SK-N-SH treated with all-trans-retinoic acid at 6 μM for 48 hours (cell line): ENCODE results near the gene MAML3.

ENCODE experiments used
- ATAC-seq: fragments of 200-7000 bp; cut with Tn5 transposase; 3 replicates; pipeline ENCODE4 v1.9.1; 2020; ENCODE audit warnings: mild to moderate bottlenecking, moderate library complexity
- ARNTL ChIP-seq: fragments of 450-650 bp; formaldehyde crosslinking; IDR thresholded peaks from 2 replicates; pipeline ENCODE4 v1.5.0; 2020; ENCODE audit warnings: low read depth, mild to moderate bottlenecking, moderate library complexity, borderline replicate concordance
- BACH2 ChIP-seq: fragments of 250-450 bp; sonication (Bioruptor Pico); IDR thresholded peaks from 2 replicates; pipeline ENCODE4 v1.9.0; 2021; ENCODE audit warnings: mild to moderate bottlenecking, borderline replicate concordance
- CREB5 ChIP-seq: fragments of 250-450 bp; sonication (Bioruptor Pico); IDR thresholded peaks from 2 replicates; pipeline ENCODE4 v1.5.1; 2020; ENCODE audit warnings: low read depth, mild to moderate bottlenecking, moderate library complexity
- CSDC2 ChIP-seq: fragments of 250-450 bp; sonication (Bioruptor Pico); IDR thresholded peaks from 2 replicates; pipeline ENCODE4 v1.5.0; 2020; ENCODE audit warnings: mild to moderate bottlenecking, moderate library complexity
- CSRNP3 ChIP-seq: fragments of 250-450 bp; sonication (Bioruptor Pico); IDR thresholded peaks from 2 replicates; pipeline ENCODE4 v1.5.1; 2021; ENCODE audit warnings: mild to moderate bottlenecking, moderate library complexity
- ISL1 ChIP-seq: fragments of 250-450 bp; sonication (Bioruptor Pico); IDR thresholded peaks from 2 replicates; pipeline ENCODE4 v2.1.2; 2022; ENCODE audit warnings: mild to moderate bottlenecking, moderate library complexity
- OSR1 ChIP-seq: fragments of 250-450 bp; sonication (Bioruptor Pico); IDR thresholded peaks from 2 replicates; pipeline ENCODE4 v1.8.0; 2022; ENCODE audit warnings: moderate library complexity, mild to moderate bottlenecking, inconsistent platforms
- PATZ1 ChIP-seq: fragments of 250-450 bp; sonication (Bioruptor Pico); IDR thresholded peaks from 2 replicates; pipeline ENCODE4 v1.8.0; 2020; ENCODE audit warnings: mild to moderate bottlenecking, moderate library complexity, borderline replicate concordance
- PPARA ChIP-seq: fragments of 250-450 bp; sonication (Bioruptor Pico); IDR thresholded peaks from 2 replicates; pipeline ENCODE4 v1.5.0; 2020; ENCODE audit warnings: mild to moderate bottlenecking, borderline replicate concordance
- RARB ChIP-seq: fragments of 250-450 bp; sonication (Bioruptor Pico); IDR thresholded peaks from 2 replicates; pipeline ENCODE4 v1.8.0; 2021; ENCODE audit warnings: mild to moderate bottlenecking, moderate library complexity
- SNAI2 ChIP-seq: fragments of 250-450 bp; sonication (Bioruptor Pico); IDR thresholded peaks from 2 replicates; pipeline ENCODE4 v1.5.0; 2020; ENCODE audit warnings: mild to moderate bottlenecking, moderate library complexity
- TCF4 ChIP-seq: fragments of 250-450 bp; sonication (Bioruptor Pico); IDR thresholded peaks from 2 replicates; pipeline ENCODE4 v1.8.0; 2021; ENCODE audit warnings: mild to moderate bottlenecking, moderate library complexity, borderline replicate concordance
- TOX ChIP-seq: fragments of 250-450 bp; sonication (Bioruptor Pico); IDR thresholded peaks from 2 replicates; pipeline ENCODE4 v1.8.0; 2021; ENCODE audit warnings: mild to moderate bottlenecking, moderate library complexity, borderline replicate concordance
- TSHZ2 ChIP-seq: fragments of 250-450 bp; sonication (Bioruptor Pico); IDR thresholded peaks from 2 replicates; pipeline ENCODE4 v1.5.0; 2020; ENCODE audit warnings: mild to moderate bottlenecking, moderate library complexity
- ZC3H10 ChIP-seq: fragments of 250-450 bp; sonication (Bioruptor Pico); IDR thresholded peaks from 2 replicates; pipeline ENCODE4 v1.5.1; 2021; ENCODE audit warnings: mild to moderate bottlenecking, moderate library complexity
- ZFP3 ChIP-seq: fragments of 250-450 bp; sonication (Bioruptor Pico); IDR thresholded peaks from 2 replicates; pipeline ENCODE4 v1.5.0; 2020; ENCODE audit warnings: mild to moderate bottlenecking, moderate library complexity
- ZFP30 ChIP-seq: fragments of 450-650 bp; formaldehyde crosslinking; IDR thresholded peaks from 2 replicates; pipeline ENCODE4 v1.5.0; 2022; ENCODE audit warnings: mild to moderate bottlenecking, moderate library complexity
- ZNF565 ChIP-seq: fragments of 450-650 bp; formaldehyde crosslinking; conservative IDR thresholded peaks from 2 replicates; pipeline ENCODE4 v1.5.0; 2020; ENCODE audit warnings: low read depth, mild to moderate bottlenecking, moderate library complexity
- ZNF70 ChIP-seq: fragments of 450-650 bp; formaldehyde crosslinking; IDR thresholded peaks from 2 replicates; pipeline ENCODE4 v1.5.0; 2020; ENCODE audit warnings: mild to moderate bottlenecking, moderate library complexity
- ZNF8 ChIP-seq: fragments of 450-650 bp; formaldehyde crosslinking; IDR thresholded peaks from 2 replicates; pipeline ENCODE4 v1.5.0; 2020; ENCODE audit warnings: mild to moderate bottlenecking, moderate library complexity
- TF ChIP-seq, protein P1 (sequence below): fragments of 250-450 bp; sonication (Bioruptor Pico); IDR thresholded peaks from 2 replicates; pipeline ENCODE4 v1.8.0; 2021; ENCODE audit warnings: low read depth, mild to moderate bottlenecking, moderate library complexity, borderline replicate concordance

MAML3 gene

DNA sequence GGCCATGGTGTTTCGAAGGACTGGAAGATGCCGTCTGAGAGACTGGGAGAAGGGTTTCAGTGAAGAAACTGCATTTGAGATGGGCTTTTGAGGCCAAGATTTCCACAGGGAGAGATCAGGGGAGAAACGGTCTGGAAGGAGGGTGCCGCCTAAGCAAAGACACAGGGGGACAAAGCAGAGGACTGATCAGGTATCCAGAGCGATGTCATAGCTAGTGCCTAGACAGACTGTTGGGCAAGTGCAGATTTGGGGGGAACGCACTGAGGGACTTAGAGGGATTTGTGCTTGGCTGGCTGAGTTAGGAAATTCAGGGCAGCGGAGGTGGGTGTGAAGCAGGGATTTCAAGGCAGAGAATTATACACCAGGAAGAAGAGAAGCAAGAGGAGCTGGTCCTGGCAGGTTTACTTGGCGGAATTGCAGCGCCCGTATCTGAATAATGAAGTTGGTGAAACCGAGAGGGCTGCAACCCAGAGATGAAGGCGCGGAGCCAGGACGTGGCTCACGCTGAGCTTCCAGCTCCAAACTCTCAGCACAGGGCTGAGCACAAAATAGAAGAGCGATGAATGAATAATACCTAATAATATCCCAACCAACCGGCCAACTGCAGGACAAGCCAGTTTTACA, 106.9 kb downstream of the MAML3 start (continued):
- TF ChIP-seq OSR1 (CRISPR knock-in tag) (no peak), ZNF70 (no peak)
- TF ChIP-seq, all 23 proteins: peak for 0

DNA sequence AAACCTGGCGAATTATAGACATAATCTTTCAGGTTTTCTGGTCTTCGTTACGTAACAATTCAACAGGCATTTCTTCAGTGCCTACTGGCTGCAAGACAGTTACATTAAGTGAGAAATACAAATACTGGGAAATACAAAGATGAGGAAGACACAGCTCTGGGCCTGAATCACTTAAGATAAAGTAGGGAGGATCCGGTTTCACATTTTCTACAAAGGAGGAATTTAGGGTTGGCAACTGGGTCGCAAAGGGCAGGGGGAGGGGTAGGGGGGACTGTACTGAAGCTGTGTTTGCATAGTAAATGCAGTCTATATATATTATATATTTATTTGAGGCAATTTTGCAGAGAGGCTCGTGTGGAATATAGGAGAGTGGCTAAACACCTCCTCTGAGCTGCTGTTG, 107.4 kb downstream of the MAML3 start:
- ATAC-seq = no peak
- TF ChIP-seq RARB (CRISPR knock-in tag) = no peak
- TF ChIP-seq CREB5 (CRISPR knock-in tag) = no peak
- no peak for TF ChIP-seq ZNF70
- no peak for TF ChIP-seq ZC3H10
- no peak for TF ChIP-seq ZFP3 (CRISPR knock-in tag)
- TF ChIP-seq BACH2 (CRISPR knock-in tag) = no peak
- TF ChIP-seq ZNF8 = no peak
- TF ChIP-seq SNAI2 = no peak
- no peak for TF ChIP-seq OSR1 (CRISPR knock-in tag)
- TF ChIP-seq TOX (CRISPR knock-in tag) = no peak
- TF ChIP-seq CSRNP3 (CRISPR knock-in tag) = no peak

DNA sequence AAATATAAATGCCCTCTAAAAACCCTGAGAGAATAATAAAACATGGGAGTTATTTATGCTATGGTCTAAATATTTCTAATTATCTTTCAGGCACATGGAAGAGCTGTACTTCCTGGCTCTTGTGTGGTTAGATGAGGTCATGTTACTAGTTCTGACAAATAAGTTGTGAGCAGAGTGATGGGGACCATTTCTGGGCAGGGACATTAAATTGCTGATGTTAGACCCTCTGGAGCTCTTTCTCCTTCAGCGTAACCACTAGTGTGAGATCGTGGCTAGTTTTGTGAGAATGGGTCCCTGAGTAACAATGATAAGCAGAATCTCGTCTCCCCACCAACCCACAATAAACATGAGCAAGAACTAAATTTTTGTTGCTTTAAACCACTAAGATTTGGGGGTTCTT, 108.0 kb downstream of the MAML3 start:
- no peak for ATAC-seq
- TF ChIP-seq ISL1 (CRISPR knock-in tag) (no peak), ZFP30 (no peak), ZC3H10 (no peak), SNAI2 (no peak), CSDC2 (CRISPR knock-in tag) (no peak), PPARA (no peak), TCF4 (CRISPR knock-in tag) (no peak), TSHZ2 (no peak), PATZ1 (CRISPR knock-in tag) (no peak), ARNTL (CRISPR knock-in tag) (no peak), ZNF8 (no peak), OSR1 (CRISPR knock-in tag) (no peak), ZFP3 (CRISPR knock-in tag) (no peak), TOX (CRISPR knock-in tag) (no peak)
- TF ChIP-seq, protein P1, sequence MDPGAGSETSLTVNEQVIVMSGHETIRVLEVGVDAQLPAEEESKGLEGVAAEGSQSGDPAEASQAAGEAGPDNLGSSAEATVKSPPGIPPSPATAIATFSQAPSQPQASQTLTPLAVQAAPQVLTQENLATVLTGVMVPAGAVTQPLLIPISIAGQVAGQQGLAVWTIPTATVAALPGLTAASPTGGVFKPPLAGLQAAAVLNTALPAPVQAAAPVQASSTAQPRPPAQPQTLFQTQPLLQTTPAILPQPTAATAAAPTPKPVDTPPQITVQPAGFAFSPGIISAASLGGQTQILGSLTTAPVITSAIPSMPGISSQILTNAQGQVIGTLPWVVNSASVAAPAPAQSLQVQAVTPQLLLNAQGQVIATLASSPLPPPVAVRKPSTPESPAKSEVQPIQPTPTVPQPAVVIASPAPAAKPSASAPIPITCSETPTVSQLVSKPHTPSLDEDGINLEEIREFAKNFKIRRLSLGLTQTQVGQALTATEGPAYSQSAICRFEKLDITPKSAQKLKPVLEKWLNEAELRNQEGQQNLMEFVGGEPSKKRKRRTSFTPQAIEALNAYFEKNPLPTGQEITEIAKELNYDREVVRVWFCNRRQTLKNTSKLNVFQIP = no peak

GRCh38 chr4:140044337-140044902, 109.6 kb downstream of the MAML3 start:
- ATAC-seq = no peak
- TF ChIP-seq ZNF565 (no peak), CSDC2 (CRISPR knock-in tag) (no peak), PPARA (no peak), ZNF70 (no peak), TOX (CRISPR knock-in tag) (no peak), RARB (CRISPR knock-in tag) (no peak), TCF4 (CRISPR knock-in tag) (no peak), ZC3H10 (no peak), BACH2 (CRISPR knock-in tag) (no peak), ZNF8 (no peak), ARNTL (CRISPR knock-in tag) (no peak), CREB5 (CRISPR knock-in tag) (no peak)
- TF ChIP-seq, protein P1 = no peak
